ENCODE data around the gene EML5.

GRCh38 chr14:88808359-88808758 lies 15.6 kb upstream of the EML5 start:
- TF ChIP-seq CTCF (IDR thresholded peaks at IDR 0.05), result no peak
- TF ChIP-seq POLR2A (IDR thresholded peaks at IDR 0.05), result no peak
- TF ChIP-seq POLR2AphosphoS5 (IDR thresholded peaks at IDR 0.05), result no peak
- TF ChIP-seq EP300 (IDR thresholded peaks at IDR 0.05), result no peak
